Vagina (tissue), 2 donors: ENCODE results near the gene CCDC71L.

ENCODE experiments used
- POLR2A ChIP-seq, 2 donors: fragments of 450-650 bp; IDR thresholded peaks; one replicate each; pipeline ENCODE4 v1.6.1; 2017; ENCODE audit warnings: antibody characterized with exemption in 2 of 2, mild to moderate bottlenecking in 2 of 2, moderate library complexity in 2 of 2
- POLR2AphosphoS5 ChIP-seq, 2 donors: sonication (generic); formaldehyde crosslinking; IDR thresholded peaks; one replicate each; pipeline ENCODE4 v1.9.0; 2017; ENCODE audit warnings: antibody characterized with exemption in 2 of 2, mild to moderate bottlenecking in 2 of 2, low read depth in 1 of 2; ENCODE audit not compliant: insufficient read depth in 1 of 2
- TF ChIP-seq, protein P1 (sequence below), 3 experiments: fragments of 450-650 bp in 2 of 3; fragments of 200-600 bp in 1 of 3; sonication (generic) in 1 of 3; IDR thresholded peaks; one replicate each; pipeline ENCODE4 v1.5.1; 2017 to 2019; ENCODE audit warnings: antibody characterized with exemption in 3 of 3, mild to moderate bottlenecking in 2 of 3, moderate library complexity in 2 of 3

DNA sequence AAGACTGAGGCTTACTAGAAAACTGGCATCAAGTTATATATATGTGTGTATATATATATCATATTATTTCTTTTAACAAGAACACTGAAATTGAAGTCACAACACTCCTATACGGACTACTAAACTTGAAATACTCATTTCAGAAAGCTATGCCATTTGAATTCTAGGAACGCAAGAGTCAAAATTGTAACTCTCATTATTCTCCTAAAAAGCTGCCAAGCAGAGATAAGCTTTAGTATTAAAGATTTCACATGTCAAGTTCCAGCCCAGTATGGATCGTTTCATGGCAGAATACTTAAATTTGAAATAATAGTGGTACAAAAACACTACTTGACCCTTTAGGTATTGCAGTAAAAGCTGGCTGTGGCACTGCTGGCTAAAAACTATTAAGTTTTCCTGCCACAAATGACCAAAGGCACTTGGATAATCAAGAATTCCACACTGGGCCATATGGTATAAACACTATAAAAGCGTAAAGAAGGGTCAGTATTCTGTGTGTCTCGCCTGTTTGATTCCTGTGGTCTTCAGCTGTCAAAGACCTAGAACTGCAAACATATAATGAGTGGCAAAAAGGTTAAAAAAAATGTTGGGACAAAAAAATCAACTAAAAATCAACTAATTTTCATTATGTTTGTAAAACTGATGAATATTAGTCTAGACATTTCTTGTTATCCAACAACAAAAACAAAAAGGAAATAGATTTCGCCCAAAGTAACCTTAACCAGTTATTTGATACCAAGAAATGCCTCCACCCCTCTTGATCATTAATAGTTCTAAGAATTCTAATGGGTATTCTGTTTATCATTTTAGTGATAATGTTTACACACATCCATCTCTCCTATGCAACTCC is 2.4 kb downstream of the CCDC71L start:
- TF ChIP-seq, protein P1, sequence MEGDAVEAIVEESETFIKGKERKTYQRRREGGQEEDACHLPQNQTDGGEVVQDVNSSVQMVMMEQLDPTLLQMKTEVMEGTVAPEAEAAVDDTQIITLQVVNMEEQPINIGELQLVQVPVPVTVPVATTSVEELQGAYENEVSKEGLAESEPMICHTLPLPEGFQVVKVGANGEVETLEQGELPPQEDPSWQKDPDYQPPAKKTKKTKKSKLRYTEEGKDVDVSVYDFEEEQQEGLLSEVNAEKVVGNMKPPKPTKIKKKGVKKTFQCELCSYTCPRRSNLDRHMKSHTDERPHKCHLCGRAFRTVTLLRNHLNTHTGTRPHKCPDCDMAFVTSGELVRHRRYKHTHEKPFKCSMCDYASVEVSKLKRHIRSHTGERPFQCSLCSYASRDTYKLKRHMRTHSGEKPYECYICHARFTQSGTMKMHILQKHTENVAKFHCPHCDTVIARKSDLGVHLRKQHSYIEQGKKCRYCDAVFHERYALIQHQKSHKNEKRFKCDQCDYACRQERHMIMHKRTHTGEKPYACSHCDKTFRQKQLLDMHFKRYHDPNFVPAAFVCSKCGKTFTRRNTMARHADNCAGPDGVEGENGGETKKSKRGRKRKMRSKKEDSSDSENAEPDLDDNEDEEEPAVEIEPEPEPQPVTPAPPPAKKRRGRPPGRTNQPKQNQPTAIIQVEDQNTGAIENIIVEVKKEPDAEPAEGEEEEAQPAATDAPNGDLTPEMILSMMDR (IDR thresholded peaks at IDR 0.05): no peak
- TF ChIP-seq POLR2A (IDR thresholded peaks at IDR 0.05) (no peak), POLR2AphosphoS5 (IDR thresholded peaks at IDR 0.05; ENCODE audit: insufficient read depth in 1 of 2, low read depth in 1 of 2) (no peak)
